Activated CD4-positive, alpha-beta T cell treated with anti-CD3 and anti-CD28 coated beads for 4 hours (primary cell): ENCODE measurements around the gene KLHL36.
"Not testable (repeated sequence)": the region's sequence is repeated elsewhere in the genome, so short reads cannot be mapped to it uniquely, and the experiment has no call there.

Experiments
- DNase-seq, 2 donors: peaks; one replicate each; pipeline ENCODE4 v3.0.0-alpha.2; 2020

Gene KLHL36

GRCh38 chr16:84616515-84616914, 31.8 kb upstream of the KLHL36 start:
- DNase-seq: no peak

- peak in 1 of 2 donors; percentile 46 for DNase-seq
Measured at GRCh38 chr16:84617041-84617790, 31.1 kb upstream of the KLHL36 start.

GRCh38 chr16:84617791-84618580, 30.3 kb upstream of the KLHL36 start, which contains the start of gene COTL1:
TSS of gene COTL1 (minus strand) at chr16:84618078. CDS start at chr16:84617914, 164 bp downstream.
- peak; percentile 98 for DNase-seq

- no peak for DNase-seq
Measured at GRCh38 chr16:84618581-84619460, 29.5 kb upstream of the KLHL36 start.

GRCh38 chr16:84620913-84621312, 27.4 kb upstream of the KLHL36 start:
- not testable (repeated sequence) for DNase-seq

GRCh38 chr16:84625556-84625955, 22.8 kb upstream of the KLHL36 start:
- DNase-seq: no peak

DNA sequence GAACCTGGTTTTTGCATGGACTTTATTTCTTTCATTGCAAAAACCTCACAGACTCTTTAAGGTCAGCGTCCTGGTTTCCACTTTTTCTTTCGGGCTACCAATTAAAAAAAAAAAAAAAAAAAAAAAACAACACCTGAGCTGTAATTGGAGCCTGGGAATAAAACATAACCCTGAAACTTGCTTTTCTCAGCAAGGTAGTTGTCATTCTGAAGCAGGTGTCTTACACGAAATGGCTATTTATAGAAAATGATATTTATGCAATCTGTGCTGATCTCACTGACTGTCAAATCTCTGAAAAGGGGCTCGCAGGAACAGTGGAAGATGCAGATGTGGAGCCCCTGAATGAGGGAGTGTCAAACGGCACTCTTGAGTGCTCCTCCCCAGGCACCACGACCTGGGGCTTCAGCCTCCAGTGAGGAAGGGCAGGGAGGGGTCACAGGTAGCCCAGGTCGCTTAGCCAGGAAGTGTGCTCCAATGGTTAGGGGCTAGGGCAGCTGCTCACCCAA, 20.0 kb upstream of the KLHL36 start:
- DNase-seq: no peak

- no peak for DNase-seq
Measured at GRCh38 chr16:84629580-84629979, 18.7 kb upstream of the KLHL36 start.

DNA sequence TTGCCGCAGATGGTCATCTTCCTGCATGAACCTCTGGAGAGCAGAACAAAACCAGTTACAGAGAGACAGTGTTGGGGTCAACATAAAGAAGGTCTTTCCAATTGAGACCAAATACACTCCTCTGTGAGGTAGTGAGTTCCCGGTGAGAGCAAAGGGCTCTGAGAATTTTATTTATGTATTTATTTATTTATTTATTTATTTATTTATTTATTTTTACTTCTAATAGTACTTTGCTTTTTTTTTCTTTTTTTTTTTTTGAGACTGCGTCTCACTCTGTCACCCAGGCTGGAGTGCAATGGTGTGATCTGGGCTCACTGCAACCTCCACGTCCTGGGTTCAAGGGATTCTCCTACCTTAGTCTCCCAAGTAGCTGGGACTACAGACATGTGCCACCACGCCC, 18.3 kb upstream of the KLHL36 start:
- no peak for DNase-seq

- no peak for DNase-seq
Measured at GRCh38 chr16:84630446-84631152, 17.7 kb upstream of the KLHL36 start.

DNA sequence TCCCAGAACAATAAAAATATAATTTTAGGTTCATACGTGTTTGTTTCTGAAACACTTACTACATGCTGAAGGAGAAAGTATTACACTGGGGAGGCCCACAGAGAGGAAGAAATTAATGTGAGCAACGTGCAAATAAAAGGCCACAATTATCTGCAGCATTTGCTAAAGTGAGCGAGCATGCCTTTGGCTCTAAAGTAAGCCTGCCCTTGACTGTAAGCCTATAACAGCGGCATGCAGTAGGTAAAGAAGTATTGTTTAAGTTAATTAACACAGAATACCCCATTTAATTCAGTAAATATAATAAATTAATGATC, 17.2 kb upstream of the KLHL36 start:
- DNase-seq: no peak

DNA sequence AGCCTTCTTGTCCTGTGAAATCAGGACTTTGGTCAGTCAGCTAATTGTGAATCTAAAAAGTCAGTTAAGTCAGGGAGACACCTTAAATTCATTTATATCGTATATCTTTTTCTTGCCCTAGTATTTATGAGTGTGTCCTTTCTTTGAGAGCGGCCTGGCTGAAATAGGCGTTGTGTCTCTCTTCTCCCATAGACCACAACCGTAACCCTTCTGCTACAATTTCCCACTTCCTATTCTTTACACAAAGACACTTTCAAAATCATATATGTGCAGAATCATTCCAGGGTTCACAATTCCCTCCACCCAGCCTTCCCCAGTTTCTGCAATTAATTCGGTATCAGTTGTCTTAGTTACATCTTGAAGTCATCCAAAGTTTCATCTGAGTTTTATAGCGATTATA, 16.4 kb upstream of the KLHL36 start:
- no peak for DNase-seq

- DNase-seq: not testable (repeated sequence)
Measured at GRCh38 chr16:84632862-84633261, 15.4 kb upstream of the KLHL36 start.

GRCh38 chr16:84633622-84634021, 14.7 kb upstream of the KLHL36 start:
- DNase-seq: no peak

GRCh38 chr16:84635702-84636101, 12.6 kb upstream of the KLHL36 start:
- no peak for DNase-seq

GRCh38 chr16:84637709-84638108, 10.6 kb upstream of the KLHL36 start:
- no peak for DNase-seq

DNA sequence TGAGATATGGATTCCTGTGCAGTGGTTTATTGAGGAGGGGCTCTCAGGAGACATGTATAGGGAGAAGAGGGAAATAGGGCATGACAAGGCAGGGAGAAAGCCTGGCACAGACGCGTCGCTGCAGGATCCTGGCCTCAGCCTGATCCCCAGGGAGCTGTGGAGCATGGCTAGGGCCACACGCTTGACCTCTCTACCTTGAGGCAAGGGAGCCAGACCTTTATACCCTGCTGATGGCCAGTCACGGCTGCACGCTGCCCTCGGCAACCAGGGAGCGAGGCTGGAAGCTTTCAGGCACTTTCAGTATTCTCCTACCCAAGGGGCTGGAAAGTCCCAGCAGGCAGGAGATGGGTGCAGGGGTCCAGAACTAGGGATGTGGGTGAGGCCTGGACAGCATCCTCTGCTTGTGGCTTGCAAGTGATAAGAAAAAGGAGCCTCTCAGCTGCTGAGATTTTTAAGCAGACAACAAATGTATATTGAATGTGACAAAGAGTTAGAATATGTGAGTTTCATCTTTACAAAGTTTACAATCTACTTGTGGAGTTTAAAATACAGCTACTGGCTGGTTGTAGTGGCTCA, 10.0 kb upstream of the KLHL36 start:
- DNase-seq: no peak

GRCh38 chr16:84640145-84640544, 8.2 kb upstream of the KLHL36 start:
- no peak for DNase-seq

DNA sequence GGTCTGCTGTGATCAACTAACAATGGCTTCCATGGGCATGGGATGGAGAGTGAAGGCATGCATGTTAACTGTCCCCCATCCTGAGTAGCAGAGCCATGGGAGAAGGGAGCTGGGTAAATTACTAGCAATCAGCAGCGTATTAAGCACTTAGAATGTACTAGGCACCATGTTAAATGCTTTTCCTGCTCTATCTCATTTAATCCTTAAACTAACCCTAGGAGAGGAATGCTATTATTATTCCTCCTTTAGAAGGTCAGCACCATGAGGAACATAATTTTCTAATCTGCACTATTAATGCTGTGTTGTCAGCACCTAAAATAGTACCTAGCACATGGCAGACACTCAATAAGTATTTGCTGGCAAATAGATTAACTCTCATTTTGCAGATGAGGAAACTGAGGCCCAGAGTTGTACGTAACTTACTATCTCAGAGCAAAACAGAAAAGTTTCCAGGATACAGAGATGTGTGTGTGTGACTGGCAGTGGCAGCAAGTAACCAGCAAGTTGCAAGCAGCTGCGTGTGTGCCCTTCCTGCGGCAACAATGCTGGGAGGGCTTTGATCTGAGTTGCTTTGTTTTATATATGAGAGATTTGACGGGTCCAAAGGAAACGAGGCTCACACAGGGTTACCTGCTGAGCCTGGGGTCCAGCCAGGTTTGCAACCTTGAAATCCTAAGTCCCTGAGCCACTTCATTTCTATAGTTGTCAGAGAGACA, 6.5 kb upstream of the KLHL36 start:
- DNase-seq: no peak

GRCh38 chr16:84643180-84643583, 5.1 kb upstream of the KLHL36 start:
- DNase-seq: no peak

- DNase-seq: no peak
Measured at GRCh38 chr16:84643674-84644073, 4.6 kb upstream of the KLHL36 start.
